Uterus (tissue), 2 donors: Measurements from ENCODE around the gene HTR3B.

ENCODE experiments used
- CTCF ChIP-seq, 4 experiments: fragments of 200-600 bp in 2 of 4; fragments of 450-650 bp in 2 of 4; sonication (generic) in 2 of 4; IDR thresholded peaks; one replicate each; pipeline ENCODE4 v1.5.1; 2016 to 2019; ENCODE audit warnings: antibody characterized with exemption in 4 of 4, mild to moderate bottlenecking in 2 of 4, moderate library complexity in 1 of 4
- POLR2A ChIP-seq, 2 donors: fragments of 450-650 bp; IDR thresholded peaks; one replicate each; pipeline ENCODE4 v1.6.1; 2016; ENCODE audit warnings: antibody characterized with exemption in 2 of 2, mild to moderate bottlenecking in 1 of 2, moderate library complexity in 1 of 2

- TF ChIP-seq CTCF (IDR thresholded peaks at IDR 0.05) (no peak), POLR2A (IDR thresholded peaks at IDR 0.05) (no peak)
Measured at GRCh38 chr11:113907681-113908080, 3.1 kb downstream of the HTR3B start.
